AG04449 (cell line): ENCODE measurements around the gene SUN5.

Experiments
- CTCF ChIA-PET: fragments of 350-600 bp; formaldehyde crosslinking; extraction: SDS; loops from one replicate; lab custom pipeline; 2021; ENCODE audit warnings: antibody characterized with exemption; lab: Yijun Ruan, JAX
- POLR2A ChIA-PET: fragments of 400-600, 350-600 bp; formaldehyde crosslinking; extraction: SDS; loops from one replicate; lab custom pipeline; 2020; ENCODE audit warnings: antibody characterized with exemption, inconsistent platforms; lab: Yijun Ruan, JAX
- DNase-seq: peaks from one replicate; pipeline ENCODE4 v3.0.0-alpha.2; 2010; ENCODE audit warnings: low read depth, low spot score
- H3K4me3 ChIP-seq: 2 replicates; pipeline ENCODE4 v1.5.1; 2011; ENCODE audit warnings: low read depth, mild to moderate bottlenecking, control low read depth, low read length
- CTCF ChIP-seq: IDR thresholded peaks from one replicate; pipeline ENCODE4 v1.5.1; 2011; ENCODE audit warnings: mild to moderate bottlenecking, moderate library complexity, low read length, control low read depth, inconsistent platforms; ENCODE audit not compliant: insufficient read depth; ENCODE audit errors: missing control alignments

The SUN5 gene

GRCh38 chr20:33027769-33028751 lies 23.8 kb upstream of the SUN5 start:
- no peak for TF ChIP-seq CTCF
- POLR2A ChIA-PET = no interaction called here
- CTCF ChIA-PET = interaction anchor here (1.0 kb wide), 1 partner anchor 238 kb away, joined by 3 read pairs; no protein-coding TSS in a partner anchor
- H3K4me3 ChIP-seq = no peak overlapping the region
- no peak for DNase-seq

GRCh38 chr20:33026779-33027759 lies 22.8 kb upstream of the SUN5 start:
- no peak overlapping the region for H3K4me3 ChIP-seq
- ChIA-PET CTCF (no interaction called here), POLR2A (no interaction called here)
- DNase-seq = no peak
- no peak for TF ChIP-seq CTCF

GRCh38 chr20:33026072-33026778 lies 22.0 kb upstream of the SUN5 start:
- no peak for TF ChIP-seq CTCF
- ChIA-PET CTCF (no interaction called here), POLR2A (no interaction called here)
- no peak overlapping the region for H3K4me3 ChIP-seq
- DNase-seq = no peak

GRCh38 chr20:33025318-33025876 lies 21.2 kb upstream of the SUN5 start:
- CTCF ChIA-PET = no interaction called here
- H3K4me3 ChIP-seq = no peak overlapping the region
- DNase-seq = no peak
- no peak for TF ChIP-seq CTCF
- POLR2A ChIA-PET = no interaction called here

- POLR2A ChIA-PET = no interaction called here
- CTCF ChIA-PET = no interaction called here
- no peak for TF ChIP-seq CTCF
- no peak for DNase-seq
- no peak overlapping the region for H3K4me3 ChIP-seq
These were observed 20.5 kb upstream of the SUN5 start for GRCh38 chr20:33024609-33025317.
